ENCODE results near the gene BLCAP.
"Not testable (repeated sequence)": the region's sequence is repeated elsewhere in the genome, so short reads cannot be mapped to it uniquely, and the experiment has no call there.

The BLCAP gene

GRCh38 chr20:37527638-37528445 is at the start of gene BLCAP:
Gene BLCAP, minus strand, starts transcription at chr20:37527876. Its CDS starts 8,702 bp downstream, at chr20:37519174.
- DNase-seq = peak; percentile 84

GRCh38 chr20:37577436-37577835 is 49.8 kb upstream of the BLCAP start:
- DNase-seq = not testable (repeated sequence)

GRCh38 chr20:37576911-37577310 is 49.2 kb upstream of the BLCAP start:
- DNase-seq = no peak

DNA sequence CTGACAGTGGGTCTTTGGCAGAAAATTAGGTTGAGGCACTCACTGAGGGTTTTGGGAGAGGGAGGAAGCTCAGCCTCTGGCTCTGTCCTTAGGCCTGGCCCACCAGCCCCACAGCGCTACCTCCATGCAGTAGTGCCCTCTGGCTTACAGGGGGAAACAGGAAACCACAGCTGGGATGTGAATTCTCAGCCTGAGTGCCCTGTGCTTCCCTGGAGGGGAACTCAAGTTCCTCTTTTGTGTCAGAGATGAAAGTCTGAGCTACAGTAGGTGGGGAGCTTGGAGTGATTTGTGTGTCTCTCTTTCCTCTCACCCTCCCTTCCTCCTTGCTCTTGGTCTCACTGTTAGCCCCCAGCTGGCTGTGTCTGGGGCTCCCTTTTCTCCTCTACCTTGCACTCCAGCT is 48.2 kb upstream of the BLCAP start:
- no peak for DNase-seq

DNA sequence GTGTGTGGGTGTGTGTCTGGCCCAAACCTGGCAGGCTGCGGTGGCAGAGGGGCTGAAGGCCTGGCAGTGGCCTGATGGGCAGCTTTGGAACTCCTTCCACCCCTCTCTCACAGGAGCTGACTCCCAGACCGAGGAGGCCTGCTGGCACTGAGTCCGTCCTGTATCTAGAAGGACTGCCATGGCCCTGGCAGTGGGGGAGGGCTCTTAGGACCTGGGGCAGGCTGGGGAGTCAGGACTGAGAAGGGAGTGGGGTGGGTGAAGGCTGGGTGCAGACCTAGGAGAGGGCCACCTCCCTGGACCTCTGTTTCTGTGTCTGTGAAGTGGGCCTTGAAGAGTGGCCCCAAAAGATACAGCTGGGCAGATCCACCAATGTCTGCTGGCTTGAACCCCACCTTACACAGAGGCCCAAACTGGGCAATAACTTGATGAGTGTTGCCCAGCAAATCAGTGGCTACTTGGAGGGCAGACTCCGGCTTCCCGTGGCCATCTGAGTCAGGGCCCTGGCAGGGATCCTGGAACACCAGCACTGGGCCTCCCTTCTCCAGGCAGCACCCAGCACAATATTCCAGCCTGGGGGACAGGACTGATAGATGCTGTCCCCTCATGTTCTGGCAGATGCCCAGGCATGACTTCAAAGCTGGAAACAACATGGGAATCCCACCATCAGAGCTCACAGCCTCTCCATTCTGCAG is 46.7 kb upstream of the BLCAP start:
- DNase-seq = no peak

GRCh38 chr20:37573626-37574198 is 46.0 kb upstream of the BLCAP start:
- no peak for DNase-seq

DNA sequence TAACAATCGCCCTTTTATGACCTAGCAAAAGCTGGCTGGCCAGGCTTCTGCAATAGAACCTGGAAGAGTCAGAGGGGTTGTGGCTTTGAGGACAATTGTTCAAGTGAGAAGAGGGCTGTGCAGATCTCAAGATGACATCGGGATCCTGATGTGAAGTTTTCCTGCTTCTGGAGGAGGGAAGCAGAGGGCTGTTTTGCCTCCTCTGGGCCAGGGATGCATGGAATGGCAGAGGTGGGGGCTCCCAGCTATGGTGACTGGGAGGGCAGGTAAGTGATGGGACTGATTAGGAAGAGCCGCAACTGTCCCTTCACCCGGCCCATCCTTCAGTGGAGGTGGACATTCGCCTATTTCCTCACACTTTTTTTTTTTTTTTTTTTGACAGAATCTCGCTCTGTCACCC is 43.4 kb upstream of the BLCAP start:
- DNase-seq = no peak

DNA sequence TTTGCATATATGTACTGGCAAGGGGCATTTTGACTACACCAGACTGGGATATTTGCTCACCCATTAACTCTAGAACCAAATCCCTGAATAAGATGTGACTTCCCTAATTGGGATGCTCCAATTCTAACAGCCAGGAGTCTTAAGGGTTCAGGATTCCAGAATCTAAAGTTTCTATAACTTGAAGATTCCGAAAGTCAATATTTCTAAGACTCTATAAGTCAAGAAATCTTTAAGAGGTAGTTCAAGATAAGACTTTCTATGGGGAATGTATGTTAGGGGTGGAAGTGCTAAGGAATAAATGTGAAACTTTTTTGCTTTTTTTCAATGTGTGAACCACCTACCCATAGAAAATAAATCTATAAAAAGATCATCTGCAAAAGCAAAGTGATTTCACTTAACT is 42.7 kb upstream of the BLCAP start:
- DNase-seq = no peak

DNA sequence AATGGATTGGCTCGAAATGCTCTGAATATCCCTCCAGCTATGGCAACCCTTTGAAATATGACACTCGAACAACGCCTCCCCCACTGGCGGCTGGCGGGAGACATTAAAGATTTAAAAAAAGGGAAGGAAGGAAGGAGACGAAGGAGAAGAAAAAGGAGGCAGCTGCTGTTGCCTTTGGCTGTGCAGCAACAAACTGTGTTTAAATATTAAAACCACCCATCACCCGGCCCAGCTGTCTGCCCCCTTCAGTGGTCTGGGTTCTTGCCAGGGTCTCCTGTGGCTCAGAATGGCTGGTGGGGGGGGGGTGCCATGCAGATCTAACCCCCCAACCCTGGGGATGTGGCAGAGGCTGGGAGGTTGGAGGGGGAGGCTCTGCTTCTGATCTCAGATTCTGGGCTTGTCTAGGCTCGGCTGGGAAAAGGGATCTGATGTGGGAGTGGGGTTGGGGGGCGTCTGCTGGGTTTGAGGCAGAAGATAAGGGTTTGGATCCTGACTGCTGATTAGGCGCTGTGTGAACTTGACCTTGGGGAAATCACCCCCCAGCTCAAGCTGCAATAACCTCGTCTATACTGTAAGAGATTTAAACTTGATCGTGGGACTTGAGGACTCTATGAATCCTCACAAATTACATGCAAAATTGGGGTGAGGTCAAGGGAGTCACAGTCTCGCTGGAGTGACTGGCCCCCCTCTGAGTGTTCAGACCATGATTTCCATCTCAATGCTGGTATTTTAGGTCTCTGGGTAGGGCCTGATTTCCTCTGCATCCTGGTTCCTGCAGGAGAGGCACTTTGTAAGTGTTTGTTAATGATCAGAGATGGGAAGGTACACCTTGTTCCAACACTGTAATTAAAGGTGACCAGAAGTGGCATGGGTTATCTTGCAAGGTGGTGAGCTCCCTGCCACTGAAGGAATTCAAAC is 40.3 kb upstream of the BLCAP start:
- DNase-seq = no peak

GRCh38 chr20:37567331-37567665 is 39.6 kb upstream of the BLCAP start:
- no peak for DNase-seq

DNA sequence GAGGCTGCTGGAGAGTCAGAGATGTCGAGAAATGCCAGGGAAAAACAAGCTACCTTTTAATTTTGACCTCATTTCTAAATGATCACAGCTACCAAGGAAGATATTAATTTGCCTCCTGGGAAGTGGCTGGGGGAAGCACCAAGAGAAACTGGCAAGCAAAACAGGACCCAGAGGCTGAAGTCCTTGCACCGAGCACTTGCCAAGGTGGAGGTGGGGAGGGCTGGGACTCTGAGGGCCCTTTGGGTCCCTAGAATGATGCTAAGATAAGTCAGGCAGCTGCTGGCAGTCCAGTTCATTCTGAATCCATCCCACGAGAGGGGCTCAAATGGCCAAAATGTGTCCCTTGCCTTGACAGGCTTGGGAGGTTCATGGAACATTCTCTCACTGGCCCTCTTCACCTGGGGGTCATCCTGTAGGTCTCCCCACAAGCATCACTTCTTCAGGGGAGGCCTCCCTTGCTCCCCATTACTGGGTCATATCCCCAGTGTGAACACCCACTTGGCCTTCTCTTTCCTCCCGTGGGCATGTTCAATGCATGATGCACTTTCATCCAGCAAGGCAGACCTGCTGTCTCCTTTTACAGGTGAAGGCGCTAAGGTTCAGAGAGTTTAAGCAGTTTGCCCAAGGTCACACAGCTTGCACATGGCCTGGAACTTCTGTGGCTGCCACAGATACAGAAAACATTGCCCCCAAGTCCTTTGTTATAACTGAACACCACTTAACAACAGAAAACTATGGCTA is 39.1 kb upstream of the BLCAP start:
- no peak for DNase-seq

DNA sequence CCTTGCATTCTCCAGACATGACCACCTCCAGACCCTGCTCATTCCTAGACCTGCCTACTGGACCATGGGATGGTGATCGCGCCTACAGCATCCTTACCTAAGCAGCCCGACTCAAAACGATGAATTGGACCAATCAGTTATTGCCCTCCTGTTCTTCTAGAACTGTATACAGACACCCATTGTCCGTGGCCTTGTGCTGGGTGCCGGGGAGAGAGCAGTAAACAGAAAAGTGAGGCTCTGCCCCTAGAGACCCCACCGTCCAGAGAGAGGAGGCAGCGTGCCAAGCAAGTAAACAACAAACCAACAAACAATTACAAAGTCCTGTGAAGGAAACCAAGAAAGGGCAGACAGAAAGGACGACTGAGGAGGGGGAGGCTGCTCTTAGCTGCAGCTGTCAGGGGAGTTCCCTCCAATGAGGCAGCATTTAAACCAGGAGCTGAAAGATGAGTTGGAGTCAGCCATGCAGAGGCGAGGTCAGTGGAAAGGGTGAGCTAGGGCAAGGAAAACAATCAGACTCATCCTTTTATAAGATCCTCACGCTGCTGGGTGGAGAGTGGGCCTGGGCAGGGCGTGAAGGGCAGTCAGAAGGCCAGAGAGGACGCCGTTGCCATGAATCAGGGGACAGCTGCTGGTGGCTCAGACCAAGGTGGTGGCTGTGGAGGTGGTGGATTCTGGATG is 37.6 kb upstream of the BLCAP start:
- no peak for DNase-seq

DNA sequence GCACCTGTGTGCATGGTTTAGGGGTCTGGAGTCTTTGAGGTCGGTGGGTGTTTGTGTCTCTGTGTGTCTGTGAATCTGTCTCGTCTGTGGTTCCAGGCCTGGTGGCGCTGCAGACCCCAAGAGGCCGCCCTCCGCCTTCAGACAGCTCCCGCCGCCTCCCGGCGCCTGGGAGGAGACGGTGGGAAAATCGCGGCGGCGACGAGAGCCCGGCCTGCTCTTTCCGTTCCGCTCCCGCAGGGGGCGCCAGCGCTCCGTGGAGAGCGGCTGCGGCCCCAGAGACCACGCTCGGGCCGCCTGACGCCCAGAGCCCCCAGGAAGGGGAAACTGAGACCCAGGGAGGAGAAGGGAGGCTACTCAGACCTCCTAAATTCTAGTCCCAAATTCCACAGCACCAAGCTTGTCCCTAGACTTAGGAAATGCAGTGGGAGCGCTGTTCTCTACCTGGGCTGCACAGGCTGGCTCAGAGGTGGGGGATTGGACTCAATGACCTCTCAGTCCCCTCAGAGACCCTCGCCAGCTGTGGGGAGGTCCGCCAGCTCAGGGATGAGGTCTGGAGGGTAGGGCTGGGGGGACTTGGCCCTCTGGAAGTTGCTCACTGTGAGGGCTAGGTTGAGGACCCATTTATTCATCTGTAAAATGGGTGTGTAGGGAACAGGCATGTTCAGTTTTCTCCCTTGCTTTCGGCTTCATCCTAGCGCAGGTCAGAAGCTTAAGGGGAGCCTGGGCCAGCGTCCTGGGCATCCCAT is 36.9 kb upstream of the BLCAP start:
- no peak for DNase-seq

DNA sequence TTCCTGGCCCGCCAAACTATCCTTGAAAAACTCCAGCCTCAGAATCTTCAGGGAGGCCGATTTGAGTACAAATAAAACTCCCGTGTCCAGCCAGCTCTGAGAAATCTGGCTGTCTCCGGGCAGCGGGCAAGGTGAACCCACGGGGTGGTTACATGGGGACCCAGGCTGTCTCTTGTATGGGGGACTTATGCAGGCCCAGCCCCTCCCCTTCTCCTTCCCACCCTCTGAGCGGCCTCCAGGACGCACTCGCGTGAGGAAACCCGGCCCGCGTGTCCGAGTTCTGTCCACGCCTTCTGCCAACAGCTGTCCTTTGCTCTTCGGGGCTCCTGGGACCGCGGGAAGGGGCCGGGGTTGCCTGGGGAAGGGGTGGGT is 36.3 kb upstream of the BLCAP start:
- no peak for DNase-seq

DNA sequence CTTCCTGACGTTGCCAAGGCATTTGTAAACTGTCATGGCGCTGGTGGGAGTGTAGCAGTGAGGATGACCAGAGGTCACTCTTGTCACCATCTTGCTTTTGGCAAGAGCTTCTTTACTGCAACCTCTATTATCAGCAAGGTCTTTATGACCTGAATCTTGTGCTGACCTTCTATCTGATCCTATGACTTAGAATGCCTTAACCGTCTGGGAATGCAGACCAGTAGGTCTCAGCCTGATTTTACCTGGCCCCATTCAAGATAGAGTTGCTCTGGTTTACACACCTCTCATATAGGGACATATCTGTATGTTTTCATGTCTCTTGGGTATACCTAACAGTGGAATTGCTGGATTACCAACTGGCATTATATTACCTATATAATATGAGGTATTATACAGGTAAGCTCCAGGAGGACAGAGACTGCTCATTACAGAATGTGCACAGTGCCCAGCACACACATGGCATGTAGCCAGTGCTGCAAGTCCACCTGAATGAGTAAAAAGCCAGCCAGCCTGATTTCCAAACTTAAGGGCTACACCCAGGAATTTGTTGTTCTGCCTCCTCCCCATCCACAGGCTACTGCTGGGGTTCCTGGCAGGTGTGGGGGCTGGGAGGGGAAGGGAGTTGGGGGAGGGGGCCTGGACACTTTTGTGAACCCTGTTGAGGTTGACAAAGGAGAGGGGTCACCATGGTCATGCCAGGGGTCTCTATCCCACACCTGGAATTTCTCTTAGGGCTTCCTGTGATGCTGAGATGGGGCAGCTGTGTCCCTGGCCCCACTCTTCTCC is 35.2 kb upstream of the BLCAP start:
- no peak for DNase-seq

DNA sequence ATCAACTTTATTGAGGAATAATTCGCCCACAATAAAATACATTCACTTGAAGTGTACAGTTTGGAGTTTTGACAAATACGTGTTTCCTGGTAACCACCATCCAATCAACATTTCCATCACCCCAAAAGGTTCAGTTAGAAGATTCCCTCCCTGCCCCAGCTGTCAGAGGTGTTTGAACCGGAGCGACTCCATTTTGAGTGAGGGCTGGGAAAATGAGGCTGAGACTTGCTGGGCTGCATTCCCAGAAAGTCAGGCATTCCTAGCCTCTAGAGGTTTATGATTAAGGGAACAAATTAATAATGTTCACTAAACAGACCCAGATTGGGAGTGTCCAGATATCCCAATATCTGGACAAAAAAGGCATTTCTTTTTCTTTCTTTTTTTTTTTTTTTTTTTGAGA is 33.0 kb upstream of the BLCAP start:
- DNase-seq = no peak

DNA sequence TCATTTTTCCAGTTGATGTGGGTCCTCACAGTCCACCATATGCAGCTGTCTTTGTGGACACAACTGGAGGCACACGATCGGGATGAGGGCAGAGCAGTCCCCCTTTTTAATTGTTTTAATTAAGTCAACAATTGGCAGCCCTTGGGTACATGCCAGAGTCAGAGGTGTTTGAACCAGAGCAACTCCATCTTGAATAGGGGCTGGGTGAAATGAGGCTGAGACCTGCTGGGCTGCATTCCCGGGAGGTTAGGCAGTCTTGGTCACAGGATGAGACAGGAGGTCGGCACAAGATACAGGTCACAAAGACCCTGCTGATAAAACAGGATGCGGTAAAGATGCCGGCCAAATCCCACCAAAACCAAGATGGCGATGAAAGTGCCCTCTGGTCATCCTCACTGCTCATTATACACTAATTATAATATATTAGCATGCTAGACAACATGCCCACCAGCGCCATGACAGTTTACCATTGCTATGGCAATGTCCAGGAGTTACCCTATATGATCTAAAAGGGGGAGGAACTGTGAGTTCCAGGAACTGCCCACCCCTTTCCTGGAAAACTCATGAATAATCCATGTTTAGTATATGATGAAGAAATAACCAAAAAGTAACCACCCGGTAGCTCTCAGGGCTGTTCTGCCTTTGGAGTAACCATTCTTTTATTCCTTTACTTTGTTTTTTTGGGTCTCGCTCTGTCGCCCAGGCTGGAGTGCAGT is 31.8 kb upstream of the BLCAP start:
- DNase-seq = no peak

DNA sequence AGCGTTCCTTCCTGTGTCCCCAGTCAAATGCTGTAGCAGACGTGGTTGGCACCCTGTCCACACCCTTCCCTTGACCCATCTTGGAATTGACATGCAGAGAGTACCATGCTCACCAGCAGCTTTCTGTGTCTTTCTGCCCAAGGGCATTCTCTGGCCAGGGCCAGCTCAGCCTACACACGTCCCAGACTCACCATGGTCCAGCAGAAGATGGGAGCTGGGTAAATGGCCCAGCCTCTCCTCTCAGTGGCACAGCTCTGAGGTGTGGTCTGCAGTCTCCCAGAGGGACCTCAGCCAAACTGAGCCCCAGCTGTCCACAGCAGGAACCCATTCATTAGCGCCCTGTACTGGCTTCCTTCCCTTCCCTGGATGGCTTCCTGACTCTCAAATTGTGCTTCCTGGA is 31.1 kb upstream of the BLCAP start:
- DNase-seq = no peak

GRCh38 chr20:37558306-37558705 is 30.6 kb upstream of the BLCAP start:
- no peak for DNase-seq

GRCh38 chr20:37556538-37556937 is 28.9 kb upstream of the BLCAP start:
- no peak for DNase-seq
